ENCODE measurements around the gene HOXA6. TPM values are rescaled to one million over a fixed set of nuclear protein-coding genes. Genes with fewer than 3 reads are reported as not detected.
A peak's percentile ranks its signal among the peaks of the same experiment; 100 is the strongest.

The HOXA6 gene
- total and polyA plus RNA-seq, 2 donors (not counting 1 experiment from before 2014, with no cell fraction given), result 0.18 to 0.49 TPM

GRCh38 chr7:27101957-27102580 lies 45.5 kb downstream of the HOXA6 start:
- ATAC-seq (ENCODE audit: low read depth) (no peak), DNase-seq (peak; percentile 39)
- Mint-ChIP-seq H3K4me1 (peaks cover 35% of the 10 kb centered on the region), H3K27me3 (peaks cover 78% of the 10 kb centered on the region), H3K4me3 (peak overlapping the region; percentile 82), H3K9me3 (ENCODE audit: insufficient read depth) (no peaks in the 10 kb centered on the region), H3K27ac (no peak overlapping the region)
- Histone ChIP-seq H3K79me2 (ENCODE audit: control insufficient read depth, insufficient read depth, low read length) (no peaks in the 10 kb centered on the region), H3K4me1 (ENCODE audit: control insufficient read depth in 2 of 2, insufficient read depth in 2 of 2, low read length in 2 of 2) (peaks cover 34 to 41% of the 10 kb centered on the region in 2 donors), H3K4me2 (replicated peaks; ENCODE audit: low read depth, low read length, poor library complexity, severe bottlenecking) (peak overlapping the region; percentile 63), H3K4me3 (ENCODE audit: control extremely low read depth in 1 of 5, extremely low read depth in 1 of 5, insufficient read depth in 1 of 5, low read depth in 2 of 5, low read length in 4 of 5) (peak overlapping the region in 2 of 5 experiments; percentile 6 to 44), H2AFZ (ENCODE audit: insufficient read depth, low read depth, low read length, poor library complexity, severe bottlenecking) (no peak overlapping the region), H3K27me3 (replicated peaks in 1 of 4; ENCODE audit: control extremely low read depth in 1 of 4, control insufficient read depth in 3 of 4, insufficient read depth in 4 of 4, low read length in 3 of 4) (peaks cover 0 to 78% (median 64%) of the 10 kb centered on the region in 4 experiments), H3K27ac (ENCODE audit: low read length in 2 of 2) (no peak overlapping the region), H3K9ac (ENCODE audit: low read length) (peak overlapping the region; percentile 8), H4K20me1 (ENCODE audit: control insufficient read depth, insufficient read depth, low read length, poor library complexity, severe bottlenecking) (peaks cover 12% of the 10 kb centered on the region), H3K36me3 (replicated peaks in 1 of 2; ENCODE audit: control extremely low read depth in 1 of 2, control insufficient read depth in 1 of 2, extremely low read depth in 1 of 2, insufficient read depth in 2 of 2, low read length in 1 of 2) (no peaks in the 10 kb centered on the region), H3K9me3 (ENCODE audit: control extremely low read depth in 1 of 3, control insufficient read depth in 2 of 3, insufficient read depth in 1 of 3, low read length in 2 of 3) (peaks cover 0 to 36% (median 0%) of the 10 kb centered on the region in 3 donors)
- POLR2A ChIA-PET, result no interaction called here
- no peak for TF ChIP-seq EZH2 (IDR thresholded peaks at IDR 0.05; ENCODE audit: borderline replicate concordance, insufficient read depth, low read depth, low read length, poor library complexity, severe bottlenecking)
- TF ChIP-seq CTCF (IDR thresholded peaks at IDR 0.05), result no peak
- WGBS (ENCODE audit: insufficient coverage), result 7% methylated on average over 29 of the region's 39 CpGs
- intact Hi-C loops (cut with micrococcal nuclease), result no loop called here
- CTCF ChIA-PET, result no interaction called here

GRCh38 chr7:27101171-27101956 lies 46.2 kb downstream of the HOXA6 start:
- H3K4me1 Mint-ChIP-seq, result peaks cover 36% of the 10 kb centered on the region
- H3K27me3 Mint-ChIP-seq, result peaks cover 79% of the 10 kb centered on the region
- H3K4me3 Mint-ChIP-seq, result peak overlapping the region; percentile 45
- peaks cover 0 to 85% (median 64%) of the 10 kb centered on the region in 4 experiments for H3K27me3 ChIP-seq (replicated peaks in 1 of 4; ENCODE audit: control extremely low read depth in 1 of 4, control insufficient read depth in 3 of 4, insufficient read depth in 4 of 4, low read length in 3 of 4)
- no peaks in the 10 kb centered on the region for H3K36me3 ChIP-seq (replicated peaks in 1 of 2; ENCODE audit: control extremely low read depth in 1 of 2, control insufficient read depth in 1 of 2, extremely low read depth in 1 of 2, insufficient read depth in 2 of 2, low read length in 1 of 2)
- POLR2A ChIA-PET, result no interaction called here
- H3K9me3 ChIP-seq (ENCODE audit: control extremely low read depth in 1 of 3, control insufficient read depth in 2 of 3, insufficient read depth in 1 of 3, low read length in 2 of 3), result peaks cover 0 to 32% (median 0%) of the 10 kb centered on the region in 3 donors
- H3K27ac ChIP-seq (ENCODE audit: low read length in 2 of 2), result no peak overlapping the region
- no peak overlapping the region for H3K9ac ChIP-seq (ENCODE audit: low read length)
- no peak overlapping the region for H3K27ac Mint-ChIP-seq
- H3K9me3 Mint-ChIP-seq (ENCODE audit: insufficient read depth), result no peaks in the 10 kb centered on the region
- ATAC-seq (ENCODE audit: low read depth) (no peak), DNase-seq (no peak)
- H4K20me1 ChIP-seq (ENCODE audit: control insufficient read depth, insufficient read depth, low read length, poor library complexity, severe bottlenecking), result peaks cover 12% of the 10 kb centered on the region
- no peak overlapping the region for H3K4me3 ChIP-seq (ENCODE audit: control extremely low read depth in 1 of 5, extremely low read depth in 1 of 5, insufficient read depth in 1 of 5, low read depth in 2 of 5, low read length in 4 of 5)
- CTCF ChIA-PET, result no interaction called here
- H2AFZ ChIP-seq (ENCODE audit: insufficient read depth, low read depth, low read length, poor library complexity, severe bottlenecking), result no peak overlapping the region
- TF ChIP-seq EZH2 (IDR thresholded peaks at IDR 0.05; ENCODE audit: borderline replicate concordance, insufficient read depth, low read depth, low read length, poor library complexity, severe bottlenecking) (no peak), CTCF (IDR thresholded peaks at IDR 0.05) (no peak)
- 95% methylated on average over 15 of the region's 25 CpGs for whole genome bisulfite sequencing (ENCODE audit: insufficient coverage)
- H3K4me1 ChIP-seq (ENCODE audit: control insufficient read depth in 2 of 2, insufficient read depth in 2 of 2, low read length in 2 of 2), result peaks cover 40 to 45% of the 10 kb centered on the region in 2 donors
- H3K79me2 ChIP-seq (ENCODE audit: control insufficient read depth, insufficient read depth, low read length), result no peaks in the 10 kb centered on the region
- peak overlapping the region; percentile 63 for H3K4me2 ChIP-seq (replicated peaks; ENCODE audit: low read depth, low read length, poor library complexity, severe bottlenecking)
- intact Hi-C loops (cut with micrococcal nuclease), result no loop called here

Measured in B cell (primary cell).